A673 (cell line): Measurements from ENCODE around the gene CCDC85C. TPM values are rescaled to one million over a fixed set of nuclear protein-coding genes. Genes with fewer than 3 reads are reported as not detected.

Experiments
- BruUV-seq: library from RNA; stranded (reverse); fragments of 400-500 nt; replicated peaks from 2 replicates; lab custom pipeline; 2021; lab: Mats Ljungman, UMichigan
- CTCF ChIA-PET: fragments of 300-600 bp; sonication (Branson Sonifier 250); formaldehyde crosslinking; loops from one replicate; lab custom pipeline; 2022; ENCODE audit warnings: antibody characterized with exemption; lab: Charles Lee
- POLR2A ChIA-PET: fragments of 300-600 bp; sonication (Branson Sonifier 250); formaldehyde crosslinking; loops from one replicate; lab custom pipeline; 2022; ENCODE audit warnings: antibody characterized with exemption; ENCODE audit not compliant: low non-redundant PET; lab: Charles Lee
- DNase-seq: peaks from one replicate; pipeline ENCODE4 v3.0.0-alpha.2; 2015; ENCODE audit warnings: low spot score
- H3K27ac ChIP-seq: fragments of 200-600 bp; sonication (generic); 2 replicates; pipeline ENCODE4 v1.5.1; 2016; ENCODE audit warnings: mixed run types, low read depth, mild to moderate bottlenecking, mixed read lengths, antibody characterized with exemption, low read length; ENCODE audit not compliant: poor library complexity, severe bottlenecking
- H3K27me3 ChIP-seq: fragments of 200-600 bp; sonication (generic); replicated peaks from 2 replicates; pipeline ENCODE4 v1.6.1; 2017; ENCODE audit warnings: mixed run types, low read depth, mild to moderate bottlenecking, mixed read lengths, antibody characterized with exemption, low read length; ENCODE audit not compliant: insufficient read depth, poor library complexity
- H3K36me3 ChIP-seq: fragments of 200-600 bp; sonication (generic); 2 replicates; pipeline ENCODE4 v1.6.1; 2016; ENCODE audit warnings: mixed run types, mild to moderate bottlenecking, mixed read lengths, antibody characterized with exemption, low read length; ENCODE audit not compliant: insufficient read depth, poor library complexity, severe bottlenecking
- H3K4me1 ChIP-seq: fragments of 200-600 bp; sonication (generic); 2 replicates; pipeline ENCODE4 v1.6.1; 2017; ENCODE audit warnings: mixed run types, mild to moderate bottlenecking, mixed read lengths, antibody characterized with exemption, low read length; ENCODE audit not compliant: insufficient read depth, poor library complexity, severe bottlenecking
- H3K4me3 ChIP-seq: fragments of 200-600 bp; sonication (generic); 2 replicates; pipeline ENCODE4 v1.5.1; 2016; ENCODE audit warnings: low read depth, mixed run types, mild to moderate bottlenecking, mixed read lengths, low read length; ENCODE audit not compliant: poor library complexity, severe bottlenecking
- H3K9me3 ChIP-seq: fragments of 200-600 bp; sonication (generic); 2 replicates; pipeline ENCODE4 v1.6.1; 2016; ENCODE audit warnings: mixed run types, low read depth, mild to moderate bottlenecking, mixed read lengths, antibody characterized with exemption, low read length; ENCODE audit not compliant: poor library complexity, severe bottlenecking
- EZH2 ChIP-seq: fragments of 200-600 bp; sonication (generic); IDR thresholded peaks from 2 replicates; pipeline ENCODE4 v1.6.1; 2017; ENCODE audit warnings: borderline replicate concordance, low read depth, mild to moderate bottlenecking, mixed read lengths, antibody characterized with exemption, low read length; ENCODE audit not compliant: poor library complexity, severe bottlenecking
- intact Hi-C: fragments of 100-400 bp; cut with micrococcal nuclease; formaldehyde crosslinking; loops from one replicate; pipeline ENCODE4 v1.10.0; 2022; ENCODE audit not compliant: unreplicated experiment
- total RNA-seq: library from RNA; stranded (reverse); gene quantifications from 2 replicates; pipeline ENCODE4 v1.2.3, GENCODE V29; 2021
- TF ChIP-seq, protein P1 (sequence below): fragments of 300-800, 200-600 bp; sonication (generic); conservative IDR thresholded peaks from 2 replicates; pipeline ENCODE4 v1.5.1; 2017; ENCODE audit warnings: low read depth, mild to moderate bottlenecking, antibody characterized with exemption, low read length, moderate library complexity, mixed read lengths

Gene CCDC85C
- total RNA-seq, 1 experiment from 2014 or later, result 24.6 TPM

DNA sequence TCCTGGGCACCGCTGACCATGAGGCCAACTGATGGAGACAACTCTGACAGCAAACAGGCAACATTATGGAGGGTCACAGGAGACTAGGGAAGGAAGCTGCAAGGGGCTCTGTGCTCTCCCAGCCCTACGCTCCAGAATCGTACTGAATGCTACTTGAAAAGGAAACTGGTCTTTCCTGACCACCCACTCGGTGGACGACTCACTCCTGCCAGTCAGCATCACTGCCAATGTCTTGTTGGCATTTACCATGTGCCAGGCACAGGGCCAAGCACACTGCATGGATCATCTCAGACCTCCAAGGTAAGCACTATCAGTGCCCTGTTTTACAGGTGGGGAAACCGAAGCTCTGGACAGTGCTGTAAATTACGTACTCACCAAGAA lies 38.0 kb downstream of the CCDC85C start:
- POLR2A ChIA-PET, result no interaction called here
- Histone ChIP-seq H3K27me3 (no peaks in the 10 kb centered on the region), H3K4me3 (no peak overlapping the region), H3K36me3 (no peaks in the 10 kb centered on the region), H3K27ac (no peak overlapping the region), H3K9me3 (no peaks in the 10 kb centered on the region), H3K4me1 (peaks cover 14% of the 10 kb centered on the region)
- no TSS peak for BruUV-seq
- DNase-seq, result no peak
- CTCF ChIA-PET, result no interaction called here
- intact Hi-C loops, result no loop called here
- no peak for TF ChIP-seq EZH2
- TF ChIP-seq, protein P1, sequence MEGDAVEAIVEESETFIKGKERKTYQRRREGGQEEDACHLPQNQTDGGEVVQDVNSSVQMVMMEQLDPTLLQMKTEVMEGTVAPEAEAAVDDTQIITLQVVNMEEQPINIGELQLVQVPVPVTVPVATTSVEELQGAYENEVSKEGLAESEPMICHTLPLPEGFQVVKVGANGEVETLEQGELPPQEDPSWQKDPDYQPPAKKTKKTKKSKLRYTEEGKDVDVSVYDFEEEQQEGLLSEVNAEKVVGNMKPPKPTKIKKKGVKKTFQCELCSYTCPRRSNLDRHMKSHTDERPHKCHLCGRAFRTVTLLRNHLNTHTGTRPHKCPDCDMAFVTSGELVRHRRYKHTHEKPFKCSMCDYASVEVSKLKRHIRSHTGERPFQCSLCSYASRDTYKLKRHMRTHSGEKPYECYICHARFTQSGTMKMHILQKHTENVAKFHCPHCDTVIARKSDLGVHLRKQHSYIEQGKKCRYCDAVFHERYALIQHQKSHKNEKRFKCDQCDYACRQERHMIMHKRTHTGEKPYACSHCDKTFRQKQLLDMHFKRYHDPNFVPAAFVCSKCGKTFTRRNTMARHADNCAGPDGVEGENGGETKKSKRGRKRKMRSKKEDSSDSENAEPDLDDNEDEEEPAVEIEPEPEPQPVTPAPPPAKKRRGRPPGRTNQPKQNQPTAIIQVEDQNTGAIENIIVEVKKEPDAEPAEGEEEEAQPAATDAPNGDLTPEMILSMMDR, result no peak

DNA sequence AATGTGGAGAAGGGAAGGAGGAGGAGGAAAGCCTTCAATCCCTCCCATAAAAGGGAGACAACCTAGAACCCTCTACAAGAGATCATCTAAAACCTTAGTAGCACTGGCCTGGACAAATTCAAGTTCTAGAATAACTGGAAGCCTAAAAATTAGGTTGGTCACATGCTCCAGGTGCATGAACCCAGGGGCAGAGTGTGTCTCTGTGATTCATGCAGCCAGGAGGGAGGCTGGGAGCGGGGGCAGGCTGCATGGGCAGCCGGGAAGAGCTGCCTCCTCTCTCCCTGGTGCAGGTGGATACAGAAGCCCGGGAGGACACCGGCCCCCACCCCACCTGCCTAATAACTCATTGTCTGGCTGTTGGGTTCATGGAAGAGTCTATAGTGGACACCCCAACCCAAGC lies 38.6 kb downstream of the CCDC85C start:
- POLR2A ChIA-PET, result no interaction called here
- no TSS peak for BruUV-seq

DNA sequence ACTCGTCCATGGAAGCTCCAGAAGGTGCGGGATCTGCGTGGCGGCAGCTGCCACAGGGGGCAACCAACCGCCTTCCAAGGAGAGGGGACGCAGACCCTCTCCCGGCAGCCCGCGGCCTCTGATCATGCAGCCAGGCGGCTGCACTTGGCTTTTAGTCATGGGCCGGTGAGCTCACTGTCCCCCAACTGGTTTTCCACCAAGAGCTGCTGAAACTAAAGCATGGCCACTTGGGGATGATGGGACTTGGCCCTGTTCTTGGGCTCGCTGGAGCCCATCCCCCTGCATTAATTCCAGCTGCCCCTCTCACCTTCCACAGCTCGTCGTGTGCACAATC lies 39.1 kb downstream of the CCDC85C start:
- CTCF ChIA-PET, result no interaction called here
- TF ChIP-seq, protein P1, result no peak
- no peak for TF ChIP-seq EZH2
- Histone ChIP-seq H3K4me3 (no peak overlapping the region), H3K27ac (no peak overlapping the region), H3K36me3 (no peaks in the 10 kb centered on the region), H3K4me1 (peaks cover 12% of the 10 kb centered on the region), H3K27me3 (no peaks in the 10 kb centered on the region), H3K9me3 (no peaks in the 10 kb centered on the region)
- POLR2A ChIA-PET, result no interaction called here
- intact Hi-C loops, result no loop called here
- DNase-seq, result no peak
- no TSS peak for BruUV-seq

More for the DNA sequence above, 38.6 kb downstream of the CCDC85C start:
- Histone ChIP-seq H3K4me3 (no peak overlapping the region), H3K36me3 (no peaks in the 10 kb centered on the region), H3K9me3 (no peaks in the 10 kb centered on the region), H3K27ac (no peak overlapping the region), H3K4me1 (peaks cover 12% of the 10 kb centered on the region), H3K27me3 (no peaks in the 10 kb centered on the region)
- CTCF ChIA-PET, result no interaction called here
- no peak for DNase-seq
- intact Hi-C loops, result no loop called here
- TF ChIP-seq, protein P1, result no peak
- TF ChIP-seq EZH2, result no peak
